Sigmoid colon (tissue), 7 donors: ENCODE results near the gene UGT1A6. TPM values are rescaled to one million over a fixed set of nuclear protein-coding genes. Genes with fewer than 3 reads are reported as not detected.

Experiments used
- DNase-seq: peaks from one replicate; pipeline ENCODE4 v3.0.0-alpha.2; 2019
- H3K27ac ChIP-seq, 4 donors: fragments of 200-600 bp; sonication (generic); one replicate each; pipeline ENCODE4 v1.5.1; 2016 to 2019; ENCODE audit warnings: mild to moderate bottlenecking in 1 of 4
- H3K27me3 ChIP-seq, 3 donors: fragments of 200-600 bp; sonication (generic); one replicate each; pipeline ENCODE4 v1.5.1; 2019; ENCODE audit warnings: mild to moderate bottlenecking in 1 of 3
- H3K36me3 ChIP-seq, 4 donors: fragments of 200-600 bp; sonication (generic); one replicate each; pipeline ENCODE4 v1.5.1; 2016 to 2019
- H3K4me1 ChIP-seq, 4 donors: fragments of 200-600 bp; sonication (generic); one replicate each; pipeline ENCODE4 v1.5.1; 2017 to 2019
- H3K4me3 ChIP-seq, 4 donors: fragments of 200-600 bp; sonication (generic); one replicate each; pipeline ENCODE4 v1.5.1; 2017 to 2019; ENCODE audit warnings: mild to moderate bottlenecking in 2 of 4, moderate library complexity in 1 of 4
- H3K9me3 ChIP-seq, 4 donors: fragments of 200-600 bp in 3 of 4; sonication (generic) in 3 of 4; one replicate each; pipeline versions ENCODE4 v1.5.1 to v1.6.1; 2013 to 2019
- CTCF ChIP-seq, 4 experiments: fragments of 450-650 bp in 3 of 4; fragments of 200-600 bp in 1 of 4; IDR thresholded peaks; one replicate each; pipeline ENCODE4 v1.5.1; 2016 to 2019; ENCODE audit warnings: antibody characterized with exemption in 4 of 4, mild to moderate bottlenecking in 3 of 4, moderate library complexity in 2 of 4
- EP300 ChIP-seq, 4 donors: sonication (generic); formaldehyde crosslinking; IDR thresholded peaks; one replicate each; pipeline ENCODE4 v1.6.1; 2017; ENCODE audit warnings: antibody characterized with exemption in 4 of 4
- POLR2A ChIP-seq, 2 donors: fragments of 450-650 bp; IDR thresholded peaks; one replicate each; pipeline ENCODE4 v1.6.1; 2016; ENCODE audit warnings: antibody characterized with exemption in 2 of 2, mild to moderate bottlenecking in 2 of 2, moderate library complexity in 2 of 2
- POLR2AphosphoS5 ChIP-seq, 4 donors: sonication (generic); formaldehyde crosslinking; IDR thresholded peaks; one replicate each; pipeline ENCODE4 v1.6.1; 2017; ENCODE audit warnings: antibody characterized with exemption in 4 of 4
- WGBS, 2 donors: extraction: QIAGEN DNeasy Blood & Tissue Kit; methylation state at CpG; one replicate each; pipeline ENCODE4 v1.1.7; 2013; 5-methylcytosine and 5-hydroxymethylcytosine counted together
- intact Hi-C: fragments of 100-400 bp; cut with DNase I; formaldehyde crosslinking; loops from one replicate; pipeline ENCODE4 v1.15.1; 2023
- polyA plus RNA-seq, 3 donors: library from polyadenylated mRNA; stranded (reverse); fragments of 200-250 nt; gene quantifications; one replicate each; pipeline ENCODE4 v1.2.3, GENCODE V29; 2013
- total RNA-seq, 4 donors: library from RNA; depleted of rRNA; stranded (reverse); fragments of >200 nt; gene quantifications; one replicate each; pipeline ENCODE4 v1.1.0, GENCODE V29; 2016
- donor health status: healthy with polysubstance abuse.
- donor health status: Bipolar disorder and iron deficiency.
- donor health status: healthy.

Gene UGT1A6
- total and polyA plus RNA-seq, 7 donors, result 3.0 TPM; not detected in 6

GRCh38 chr2:233705911-233706506, 13.3 kb downstream of the UGT1A6 start:
- intact Hi-C loops, result no loop called here
- no peak for DNase-seq
- H3K4me1 ChIP-seq, result no peaks in the 10 kb centered on the region
- WGBS, 2 donors, result 49 to 67% methylated on average over 4 of the region's 4 CpGs
- H3K27me3 ChIP-seq, result no peaks in the 10 kb centered on the region
- no peaks in the 10 kb centered on the region for H3K9me3 ChIP-seq
- no peak for TF ChIP-seq CTCF (IDR thresholded peaks at IDR 0.05)
- no peak for TF ChIP-seq POLR2A (IDR thresholded peaks at IDR 0.05)
- TF ChIP-seq POLR2AphosphoS5 (IDR thresholded peaks at IDR 0.05), result no peak
- no peak for TF ChIP-seq EP300 (IDR thresholded peaks at IDR 0.05)
- H3K27ac ChIP-seq, result no peak overlapping the region
- H3K36me3 ChIP-seq, result no peaks in the 10 kb centered on the region
- no peak overlapping the region for H3K4me3 ChIP-seq

- WGBS, 2 donors, result 0 to 49% methylated on average over 1 of the region's 1 CpG
- H3K4me1 ChIP-seq, result no peaks in the 10 kb centered on the region
- H3K27me3 ChIP-seq, result no peaks in the 10 kb centered on the region
- no peak for TF ChIP-seq POLR2A (IDR thresholded peaks at IDR 0.05)
- TF ChIP-seq EP300 (IDR thresholded peaks at IDR 0.05), result no peak
- TF ChIP-seq CTCF (IDR thresholded peaks at IDR 0.05), result no peak
- TF ChIP-seq POLR2AphosphoS5 (IDR thresholded peaks at IDR 0.05), result no peak
- H3K27ac ChIP-seq, result no peak overlapping the region
- no peaks in the 10 kb centered on the region for H3K36me3 ChIP-seq
- no peak for DNase-seq
- intact Hi-C loops, result no loop called here
- no peak overlapping the region for H3K4me3 ChIP-seq
- no peaks in the 10 kb centered on the region for H3K9me3 ChIP-seq
Observed at GRCh38 chr2:233706720-233707119, 14.0 kb downstream of the UGT1A6 start.

GRCh38 chr2:233707940-233708644, 15.4 kb downstream of the UGT1A6 start:
- no peaks in the 10 kb centered on the region for H3K27me3 ChIP-seq
- intact Hi-C loops, result no loop called here
- no peak overlapping the region for H3K4me3 ChIP-seq
- 80% methylated on average over 10 of the region's 10 CpGs for WGBS, 2 donors
- H3K4me1 ChIP-seq, result no peaks in the 10 kb centered on the region
- no peak for DNase-seq
- no peak overlapping the region for H3K27ac ChIP-seq
- H3K9me3 ChIP-seq, result no peaks in the 10 kb centered on the region
- no peaks in the 10 kb centered on the region for H3K36me3 ChIP-seq
- TF ChIP-seq EP300 (IDR thresholded peaks at IDR 0.05) (no peak), POLR2A (IDR thresholded peaks at IDR 0.05) (no peak), POLR2AphosphoS5 (IDR thresholded peaks at IDR 0.05) (no peak)

- Histone ChIP-seq H3K36me3 (no peaks in the 10 kb centered on the region), H3K9me3 (no peaks in the 10 kb centered on the region), H3K4me3 (no peak overlapping the region), H3K27ac (no peak overlapping the region), H3K27me3 (no peaks in the 10 kb centered on the region), H3K4me1 (no peaks in the 10 kb centered on the region)
- WGBS, 2 donors, result 90 to 95% methylated on average over 5 of the region's 5 CpGs
- no peak for TF ChIP-seq POLR2AphosphoS5 (IDR thresholded peaks at IDR 0.05)
- no peak for TF ChIP-seq EP300 (IDR thresholded peaks at IDR 0.05)
- no peak for TF ChIP-seq CTCF (IDR thresholded peaks at IDR 0.05)
- no peak for TF ChIP-seq POLR2A (IDR thresholded peaks at IDR 0.05)
- intact Hi-C loops, result no loop called here
- DNase-seq, result no peak
Observed at GRCh38 chr2:233708942-233709341, 16.3 kb downstream of the UGT1A6 start.

GRCh38 chr2:233711312-233712008, 18.8 kb downstream of the UGT1A6 start:
- DNase-seq, result peak; percentile 78
- H3K9me3 ChIP-seq, result no peaks in the 10 kb centered on the region
- H3K27me3 ChIP-seq, result no peaks in the 10 kb centered on the region
- H3K36me3 ChIP-seq, result no peaks in the 10 kb centered on the region
- no peak overlapping the region for H3K27ac ChIP-seq
- TF ChIP-seq EP300 (IDR thresholded peaks at IDR 0.05), result no peak
- TF ChIP-seq CTCF (IDR thresholded peaks at IDR 0.05), result peak in 3 of 4 experiments; percentile 33 to 57 (median 36)
- no peak overlapping the region for H3K4me3 ChIP-seq
- WGBS, 2 donors, result 42 to 43% methylated on average over 11 of the region's 11 CpGs
- intact Hi-C loops, result no loop called here
- no peaks in the 10 kb centered on the region for H3K4me1 ChIP-seq
